Liver (tissue), 9 donors: ENCODE results near the gene OPN1LW. TPM values are rescaled to one million over a fixed set of nuclear protein-coding genes. Genes with fewer than 3 reads are reported as not detected.

Experiments used
- DNase-seq: peaks from one replicate; pipeline ENCODE4 v3.0.0-alpha.2; 2017; ENCODE audit warnings: low spot score
- H3K27ac ChIP-seq, 2 donors: one replicate each; pipeline ENCODE4 v1.7.0; 2013; ENCODE audit warnings: inconsistent platforms in 2 of 2, low read length in 2 of 2, control low read depth in 1 of 2, low read depth in 1 of 2, mild to moderate bottlenecking in 1 of 2
- H3K27me3 ChIP-seq, 4 donors: one replicate each; pipeline versions ENCODE4 v1.6.1 to v1.7.0; 2013; ENCODE audit warnings: low read length in 3 of 4, inconsistent platforms in 1 of 4, mild to moderate bottlenecking in 1 of 4, moderate library complexity in 1 of 4; ENCODE audit not compliant: control insufficient read depth in 4 of 4, insufficient read depth in 4 of 4
- H3K36me3 ChIP-seq, 4 donors: one replicate each; pipeline versions ENCODE4 v1.6.1 to v1.7.0; 2013; ENCODE audit warnings: low read length in 3 of 4, mild to moderate bottlenecking in 3 of 4, low read depth in 1 of 4, moderate library complexity in 1 of 4; ENCODE audit not compliant: control insufficient read depth in 4 of 4, insufficient read depth in 3 of 4
- H3K4me1 ChIP-seq, 4 donors: one replicate each; pipeline versions ENCODE4 v1.6.1 to v1.7.0; 2013; ENCODE audit warnings: low read length in 3 of 4, mild to moderate bottlenecking in 3 of 4, moderate library complexity in 1 of 4; ENCODE audit not compliant: control insufficient read depth in 4 of 4, insufficient read depth in 4 of 4
- H3K4me3 ChIP-seq, 3 donors: one replicate each; pipeline versions ENCODE4 v1.6.1 to v1.7.0; 2013; ENCODE audit warnings: low read length in 3 of 3, control low read depth in 1 of 3, low read depth in 1 of 3, mild to moderate bottlenecking in 1 of 3
- H3K9ac ChIP-seq, 2 donors: one replicate each; pipeline ENCODE4 v1.7.0; 2013; ENCODE audit warnings: low read length in 2 of 2, mild to moderate bottlenecking in 2 of 2, moderate library complexity in 2 of 2, control low read depth in 1 of 2, low read depth in 1 of 2
- H3K9me3 ChIP-seq, 4 donors: one replicate each; pipeline versions ENCODE4 v1.6.1 to v1.7.0; 2013; ENCODE audit warnings: low read length in 3 of 4; ENCODE audit not compliant: control insufficient read depth in 4 of 4
- CTCF ChIP-seq: fragments of 150-350 bp; IDR thresholded peaks from 2 replicates; pipeline ENCODE4 v1.5.1; 2017; ENCODE audit warnings: improper control_type of control experiment, low read depth, low read length; ENCODE audit not compliant: missing input control
- FOXA1 ChIP-seq: IDR thresholded peaks from 2 replicates; pipeline ENCODE4 v1.6.1; 2016; ENCODE audit warnings: antibody characterized with exemption
- GABPA ChIP-seq, 2 donors: IDR thresholded peaks in 1 of 2; conservative IDR thresholded peaks in 1 of 2; 2 replicates each; pipeline ENCODE4 v1.6.1; 2016; ENCODE audit warnings: antibody characterized with exemption in 2 of 2, mild to moderate bottlenecking in 1 of 2, moderate library complexity in 1 of 2
- HNF4A ChIP-seq, 2 donors: conservative IDR thresholded peaks; 2 replicates each; pipeline ENCODE4 v1.6.1; 2016; ENCODE audit warnings: antibody characterized with exemption in 2 of 2, mild to moderate bottlenecking in 2 of 2
- HNF4G ChIP-seq: IDR thresholded peaks from 2 replicates; pipeline ENCODE4 v1.6.1; 2016; ENCODE audit warnings: antibody characterized with exemption
- JUND ChIP-seq, 2 donors: IDR thresholded peaks; 2 replicates each; pipeline ENCODE4 v1.6.1; 2016; ENCODE audit warnings: antibody characterized with exemption in 2 of 2
- MAX ChIP-seq: IDR thresholded peaks from 2 replicates; pipeline ENCODE4 v1.6.1; 2016; ENCODE audit warnings: antibody characterized with exemption
- NR2F2 ChIP-seq: IDR thresholded peaks from 2 replicates; pipeline ENCODE4 v1.6.1; 2016; ENCODE audit warnings: antibody characterized with exemption
- RAD21 ChIP-seq, 2 donors: IDR thresholded peaks; 2 replicates each; pipeline ENCODE4 v1.6.1; 2016; ENCODE audit warnings: antibody characterized with exemption in 2 of 2, mild to moderate bottlenecking in 2 of 2
- REST ChIP-seq: IDR thresholded peaks from 2 replicates; pipeline ENCODE4 v1.6.1; 2016; ENCODE audit warnings: antibody characterized with exemption, mild to moderate bottlenecking
- RXRA ChIP-seq, 2 donors: IDR thresholded peaks; 2 replicates each; pipeline ENCODE4 v1.6.1; 2017 to 2018; ENCODE audit warnings: antibody characterized with exemption in 2 of 2, mild to moderate bottlenecking in 1 of 2
- SP1 ChIP-seq: IDR thresholded peaks from 2 replicates; pipeline ENCODE4 v1.6.1; 2018; ENCODE audit warnings: antibody characterized with exemption, mild to moderate bottlenecking
- TAF1 ChIP-seq: conservative IDR thresholded peaks from 2 replicates; pipeline ENCODE4 v1.6.1; 2016; ENCODE audit warnings: antibody characterized with exemption, mild to moderate bottlenecking
- YY1 ChIP-seq: IDR thresholded peaks from 2 replicates; pipeline ENCODE4 v1.6.1; 2016; ENCODE audit warnings: antibody characterized with exemption, mild to moderate bottlenecking
- ZBTB33 ChIP-seq: IDR thresholded peaks from 2 replicates; pipeline ENCODE4 v1.6.1; 2016; ENCODE audit warnings: antibody characterized with exemption
- WGBS: extraction: QIAGEN DNeasy Blood & Tissue Kit; methylation state at CpG from one replicate; pipeline ENCODE4 v1.1.7; 2013; 5-methylcytosine and 5-hydroxymethylcytosine counted together
- polyA plus RNA-seq, 2 donors: library from polyadenylated mRNA; stranded (reverse) in 1 of 2; unstranded in 1 of 2; fragments of 200-250 nt in 1 of 2; fragments of >200 nt in 1 of 2; fragmentation: Nextera tagmentation in 1 of 2; extraction: Ambion mirVana in 1 of 2; gene quantifications; one replicate each; pipeline versions ENCODE4 v1.2.1 to v1.2.3, GENCODE V29; 2013 to 2015
- total RNA-seq, 2 donors: library from RNA; depleted of rRNA; stranded (reverse); fragments of >200 nt; gene quantifications; one replicate each; pipeline ENCODE4 v1.2.3, GENCODE V29; 2014
- donor health status: healthy.
- donor health status: healthy.
- donor health status: healthy.
- donor health status: healthy.
- donor health status: healthy.

Gene OPN1LW
- total and polyA plus RNA-seq, 4 donors: not detected

- WGBS: 62% methylated on average over 11 of the region's 11 CpGs
- no peak overlapping the region for H3K27ac ChIP-seq
- peaks cover 0 to 3% (median 0%) of the 10 kb centered on the region in 4 donors for H3K9me3 ChIP-seq
- H3K36me3 ChIP-seq: no peaks in the 10 kb centered on the region
- H3K9ac ChIP-seq: no peak overlapping the region
- no peak overlapping the region for H3K4me3 ChIP-seq
- no peaks in the 10 kb centered on the region for H3K4me1 ChIP-seq
- no peak for DNase-seq
- H3K27me3 ChIP-seq: no peaks in the 10 kb centered on the region
- no peak for TF ChIP-seq FOXA1
- TF ChIP-seq YY1: no peak
- TF ChIP-seq ZBTB33: no peak
- TF ChIP-seq MAX: no peak
- TF ChIP-seq JUND (IDR thresholded peaks at IDR 0.05): no peak
- no peak for TF ChIP-seq NR2F2
- no peak for TF ChIP-seq REST
- TF ChIP-seq RAD21 (IDR thresholded peaks at IDR 0.05): no peak
- no peak for TF ChIP-seq CTCF
- TF ChIP-seq RXRA (IDR thresholded peaks at IDR 0.05): no peak
- no peak for TF ChIP-seq HNF4G
- TF ChIP-seq GABPA (IDR thresholded peaks at IDR 0.05 in 1 of 2, conservative IDR thresholded peaks at IDR 0.05 in 1 of 2): no peak
Observed at GRCh38 chrX:154121961-154122360, 22.1 kb upstream of the OPN1LW start.

GRCh38 chrX:154123241-154124219 lies 20.5 kb upstream of the OPN1LW start:
- DNase-seq: no peak
- no peak overlapping the region for H3K27ac ChIP-seq
- no peak overlapping the region for H3K4me3 ChIP-seq
- no peaks in the 10 kb centered on the region for H3K9me3 ChIP-seq
- 79% methylated on average over 22 of the region's 22 CpGs for WGBS
- no peaks in the 10 kb centered on the region for H3K27me3 ChIP-seq
- H3K9ac ChIP-seq: no peak overlapping the region
- H3K4me1 ChIP-seq: no peaks in the 10 kb centered on the region
- TF ChIP-seq CTCF (no peak), SP1 (no peak), HNF4G (no peak), HNF4A (conservative IDR thresholded peaks at IDR 0.05) (no peak), FOXA1 (no peak), RXRA (IDR thresholded peaks at IDR 0.05) (no peak), TAF1 (no peak), JUND (IDR thresholded peaks at IDR 0.05) (no peak), GABPA (IDR thresholded peaks at IDR 0.05 in 1 of 2, conservative IDR thresholded peaks at IDR 0.05 in 1 of 2) (no peak)
- no peaks in the 10 kb centered on the region for H3K36me3 ChIP-seq
